Stimulated activated naive CD4-positive, alpha-beta T cell treated with Interleukin-2 at 50 U/mL for 16 hours (primary cell): ENCODE results near the gene ALOX15B.
"Not testable (repeated sequence)": the region's sequence is repeated elsewhere in the genome, so short reads cannot be mapped to it uniquely, and the experiment has no call there.

Experiments used
- DNase-seq: peaks from one replicate; lab custom pipeline; 2025; lab: John Stamatoyannopoulos, UW

The ALOX15B gene

GRCh38 chr17:8062807-8063483 lies 24.1 kb downstream of the ALOX15B start:
- DNase-seq: no peak

GRCh38 chr17:8063761-8064534 lies 25.1 kb downstream of the ALOX15B start:
- DNase-seq: no peak

- no peak for DNase-seq
Observed at GRCh38 chr17:8064561-8065019, 25.7 kb downstream of the ALOX15B start.

- no peak for DNase-seq
Observed at GRCh38 chr17:8066841-8067775, 28.2 kb downstream of the ALOX15B start.

- DNase-seq: no peak
Observed at GRCh38 chr17:8067806-8068205, 28.9 kb downstream of the ALOX15B start.

- no peak for DNase-seq
Observed at GRCh38 chr17:8068736-8069586, 30.1 kb downstream of the ALOX15B start.

- DNase-seq: no peak
Observed at GRCh38 chr17:8069587-8069860, 30.7 kb downstream of the ALOX15B start.

GRCh38 chr17:8071496-8071895 lies 32.6 kb downstream of the ALOX15B start:
- DNase-seq: no peak

GRCh38 chr17:8072341-8072728 lies 33.5 kb downstream of the ALOX15B start:
- no peak for DNase-seq

- peak; percentile 4 for DNase-seq
Observed at GRCh38 chr17:8072729-8073461, 34.0 kb downstream of the ALOX15B start.

- DNase-seq: peak; percentile 81
Observed at GRCh38 chr17:8073627-8074484, 35.0 kb downstream of the ALOX15B start.

GRCh38 chr17:8074554-8074953 lies 35.7 kb downstream of the ALOX15B start:
- no peak for DNase-seq

GRCh38 chr17:8075081-8075480 lies 36.2 kb downstream of the ALOX15B start:
- no peak for DNase-seq

- DNase-seq: no peak
Observed at GRCh38 chr17:8075574-8076342, 36.9 kb downstream of the ALOX15B start.

GRCh38 chr17:8076502-8077266 lies 37.8 kb downstream of the ALOX15B start:
- no peak for DNase-seq

GRCh38 chr17:8077939-8078338 lies 39.1 kb downstream of the ALOX15B start:
- DNase-seq: not testable (repeated sequence)

- peak; percentile 73 for DNase-seq
Observed at GRCh38 chr17:8079291-8080207, 40.7 kb downstream of the ALOX15B start.
